ENCODE results near the gene CFAP77.

- TF ChIP-seq CTCF (IDR thresholded peaks at IDR 0.05) (no peak), POLR2A (IDR thresholded peaks at IDR 0.05) (no peak), EP300 (IDR thresholded peaks at IDR 0.05) (no peak)
Measured at GRCh38 chr9:132513416-132513815, 103.4 kb downstream of the CFAP77 start.

Data from sigmoid colon (tissue), 4 donors.